Measurements from ENCODE around the gene RCBTB2. TPM values are rescaled to one million over a fixed set of nuclear protein-coding genes. Genes with fewer than 3 reads are reported as not detected.

Gene RCBTB2
- total and polyA plus RNA-seq, 4 donors = 4.1 to 9.0 (median 5.4) TPM

DNA sequence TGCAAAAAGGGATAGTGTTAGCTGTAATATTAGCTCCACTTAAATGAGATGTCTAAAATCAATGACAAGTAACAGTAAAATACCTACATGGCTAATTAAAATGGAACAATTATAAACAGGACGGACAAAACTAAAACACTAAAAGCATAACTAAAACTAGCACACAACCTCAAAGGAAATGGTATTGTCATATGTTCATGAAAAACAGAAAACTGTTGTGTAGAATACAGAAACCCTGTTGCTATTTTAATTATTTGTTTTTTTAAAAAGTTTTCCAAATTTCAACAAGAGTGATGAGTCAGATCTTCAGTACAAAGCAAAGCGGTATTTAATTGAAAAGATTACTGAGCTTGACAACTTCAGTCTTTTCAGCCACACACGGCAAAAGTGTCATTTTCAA is 4.2 kb downstream of the RCBTB2 start:
- TF ChIP-seq YY1 (IDR thresholded peaks at IDR 0.05) = no peak
- no peak for TF ChIP-seq TAF1 (conservative IDR thresholded peaks at IDR 0.05)
- TF ChIP-seq, protein P1, sequence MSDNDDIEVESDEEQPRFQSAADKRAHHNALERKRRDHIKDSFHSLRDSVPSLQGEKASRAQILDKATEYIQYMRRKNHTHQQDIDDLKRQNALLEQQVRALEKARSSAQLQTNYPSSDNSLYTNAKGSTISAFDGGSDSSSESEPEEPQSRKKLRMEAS (IDR thresholded peaks at IDR 0.05) = no peak
- TF ChIP-seq CTCF (IDR thresholded peaks at IDR 0.05; ENCODE audit: low read depth, low read length, missing input control) = no peak
- TF ChIP-seq RXRA (IDR thresholded peaks at IDR 0.05) = no peak
- TF ChIP-seq FOXA2 (IDR thresholded peaks at IDR 0.05) = no peak
- no peak for TF ChIP-seq GABPA (IDR thresholded peaks at IDR 0.05 in 1 of 2, conservative IDR thresholded peaks at IDR 0.05 in 1 of 2)
- no peak for TF ChIP-seq RAD21 (IDR thresholded peaks at IDR 0.05)
- TF ChIP-seq NR2F2 (IDR thresholded peaks at IDR 0.05) = no peak
- TF ChIP-seq FOXA1 (IDR thresholded peaks at IDR 0.05) = no peak
- Histone ChIP-seq H3K36me3 (ENCODE audit: control insufficient read depth in 4 of 4, insufficient read depth in 3 of 4, low read depth in 1 of 4, low read length in 3 of 4) (no peaks in the 10 kb centered on the region), H3K9ac (ENCODE audit: low read depth in 1 of 2, low read length in 2 of 2) (no peak overlapping the region), H3K27ac (ENCODE audit: low read depth in 1 of 2, low read length in 2 of 2) (no peak overlapping the region), H3K4me1 (ENCODE audit: control insufficient read depth in 4 of 4, insufficient read depth in 4 of 4, low read length in 3 of 4) (peaks cover 1 to 22% (median 4%) of the 10 kb centered on the region in 4 donors), H3K4me3 (ENCODE audit: low read depth in 1 of 3, low read length in 3 of 3) (no peak overlapping the region), H3K27me3 (ENCODE audit: control insufficient read depth in 4 of 4, insufficient read depth in 4 of 4, low read length in 3 of 4) (no peaks in the 10 kb centered on the region), H3K9me3 (ENCODE audit: control insufficient read depth in 4 of 4, low read length in 3 of 4) (no peaks in the 10 kb centered on the region)
- DNase-seq (ENCODE audit: low spot score) = no peak
- 80% methylated on average over 3 of the region's 3 CpGs for whole genome bisulfite sequencing

- no peaks in the 10 kb centered on the region for H3K9me3 ChIP-seq (ENCODE audit: control insufficient read depth in 4 of 4, low read length in 3 of 4)
- no peak for DNase-seq (ENCODE audit: low spot score)
- H3K36me3 ChIP-seq (ENCODE audit: control insufficient read depth in 4 of 4, insufficient read depth in 3 of 4, low read depth in 1 of 4, low read length in 3 of 4) = no peaks in the 10 kb centered on the region
- peak overlapping the region in 1 of 2 donors; percentile 13 for H3K27ac ChIP-seq (ENCODE audit: low read depth in 1 of 2, low read length in 2 of 2)
- H3K27me3 ChIP-seq (ENCODE audit: control insufficient read depth in 4 of 4, insufficient read depth in 4 of 4, low read length in 3 of 4) = no peaks in the 10 kb centered on the region
- TF ChIP-seq YY1 (IDR thresholded peaks at IDR 0.05) = peak; percentile 52
- TF ChIP-seq TAF1 (conservative IDR thresholded peaks at IDR 0.05) = no peak
- H3K4me3 ChIP-seq (ENCODE audit: low read depth in 1 of 3, low read length in 3 of 3) = no peak overlapping the region
- 22% methylated on average over 2 of the region's 2 CpGs for WGBS
- H3K9ac ChIP-seq (ENCODE audit: low read depth in 1 of 2, low read length in 2 of 2) = peak overlapping the region; percentile 54 to 67
- H3K4me1 ChIP-seq (ENCODE audit: control insufficient read depth in 4 of 4, insufficient read depth in 4 of 4, low read length in 3 of 4) = peaks cover 1 to 18% (median 4%) of the 10 kb centered on the region in 4 donors
Measured at GRCh38 chr13:48527955-48528354, 4.9 kb downstream of the RCBTB2 start.

DNA sequence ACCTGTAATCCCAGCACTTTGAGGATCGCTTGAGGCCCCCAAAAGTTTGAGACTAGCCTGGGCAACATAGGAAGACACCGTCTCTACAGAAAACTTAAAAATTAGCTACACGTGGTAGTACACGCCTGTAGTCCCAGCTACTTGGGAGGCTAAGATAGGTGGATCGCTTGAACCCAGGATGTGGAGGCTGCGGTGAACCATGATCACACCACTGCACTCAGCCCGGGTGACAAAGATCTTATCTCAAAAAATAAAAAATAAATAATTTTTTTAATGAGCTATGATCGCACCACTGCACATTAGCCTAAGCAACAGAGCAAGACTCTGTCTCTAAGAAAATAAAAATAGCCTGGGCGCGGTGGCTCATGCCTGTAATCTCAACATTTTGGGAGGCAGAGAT is 6.6 kb downstream of the RCBTB2 start:
- Histone ChIP-seq H3K36me3 (ENCODE audit: control insufficient read depth in 4 of 4, insufficient read depth in 3 of 4, low read depth in 1 of 4, low read length in 3 of 4) (no peaks in the 10 kb centered on the region), H3K27me3 (ENCODE audit: control insufficient read depth in 4 of 4, insufficient read depth in 4 of 4, low read length in 3 of 4) (no peaks in the 10 kb centered on the region), H3K4me3 (ENCODE audit: low read depth in 1 of 3, low read length in 3 of 3) (no peak overlapping the region), H3K27ac (ENCODE audit: low read depth in 1 of 2, low read length in 2 of 2) (no peak overlapping the region), H3K9me3 (ENCODE audit: control insufficient read depth in 4 of 4, low read length in 3 of 4) (no peaks in the 10 kb centered on the region), H3K9ac (ENCODE audit: low read depth in 1 of 2, low read length in 2 of 2) (no peak overlapping the region), H3K4me1 (ENCODE audit: control insufficient read depth in 4 of 4, insufficient read depth in 4 of 4, low read length in 3 of 4) (peaks cover under 1 to 11% (median 2%) of the 10 kb centered on the region in 4 donors)
- no peak for DNase-seq (ENCODE audit: low spot score)
- WGBS = 96% methylated on average over 10 of the region's 10 CpGs
- TF ChIP-seq, protein P2, sequence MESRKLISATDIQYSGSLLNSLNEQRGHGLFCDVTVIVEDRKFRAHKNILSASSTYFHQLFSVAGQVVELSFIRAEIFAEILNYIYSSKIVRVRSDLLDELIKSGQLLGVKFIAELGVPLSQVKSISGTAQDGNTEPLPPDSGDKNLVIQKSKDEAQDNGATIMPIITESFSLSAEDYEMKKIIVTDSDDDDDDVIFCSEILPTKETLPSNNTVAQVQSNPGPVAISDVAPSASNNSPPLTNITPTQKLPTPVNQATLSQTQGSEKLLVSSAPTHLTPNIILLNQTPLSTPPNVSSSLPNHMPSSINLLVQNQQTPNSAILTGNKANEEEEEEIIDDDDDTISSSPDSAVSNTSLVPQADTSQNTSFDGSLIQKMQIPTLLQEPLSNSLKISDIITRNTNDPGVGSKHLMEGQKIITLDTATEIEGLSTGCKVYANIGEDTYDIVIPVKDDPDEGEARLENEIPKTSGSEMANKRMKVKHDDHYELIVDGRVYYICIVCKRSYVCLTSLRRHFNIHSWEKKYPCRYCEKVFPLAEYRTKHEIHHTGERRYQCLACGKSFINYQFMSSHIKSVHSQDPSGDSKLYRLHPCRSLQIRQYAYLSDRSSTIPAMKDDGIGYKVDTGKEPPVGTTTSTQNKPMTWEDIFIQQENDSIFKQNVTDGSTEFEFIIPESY (IDR thresholded peaks at IDR 0.05) = no peak
- TF ChIP-seq, protein P1 (IDR thresholded peaks at IDR 0.05) = no peak
- no peak for TF ChIP-seq FOXA2 (IDR thresholded peaks at IDR 0.05)
- no peak for TF ChIP-seq JUND (IDR thresholded peaks at IDR 0.05)
- TF ChIP-seq FOXA1 (IDR thresholded peaks at IDR 0.05) = no peak
- no peak for TF ChIP-seq EGR1 (IDR thresholded peaks at IDR 0.05; ENCODE audit: low read depth in 2 of 2)
- TF ChIP-seq GABPA (IDR thresholded peaks at IDR 0.05 in 1 of 2, conservative IDR thresholded peaks at IDR 0.05 in 1 of 2) = no peak
- no peak for TF ChIP-seq TAF1 (conservative IDR thresholded peaks at IDR 0.05)
- no peak for TF ChIP-seq RAD21 (IDR thresholded peaks at IDR 0.05)
- TF ChIP-seq RXRA (IDR thresholded peaks at IDR 0.05) = no peak
- TF ChIP-seq HNF4G (IDR thresholded peaks at IDR 0.05) = no peak
